Heart right ventricle (tissue), 16 donors: Measurements from ENCODE around the gene DCANP1. TPM values are rescaled to one million over a fixed set of nuclear protein-coding genes. Genes with fewer than 3 reads are reported as not detected.

ENCODE experiments used
- ATAC-seq, 8 donors: fragments of 200-7000 bp; cut with Tn5 transposase; one replicate each; pipeline ENCODE4 v1.9.1; 2020; ENCODE audit warnings: mild to moderate bottlenecking in 8 of 8, moderate library complexity in 8 of 8, moderate number of reproducible peaks in 1 of 8
- DNase-seq, 2 donors: peaks; one replicate each; pipeline ENCODE4 v3.0.0-alpha.2; 2020
- H3K27ac ChIP-seq, 10 donors: fragments of 200-600 bp; sonication (generic) in 2 of 10; one replicate each; pipeline versions ENCODE4 v1.5.0 to v1.8.0; 2020 to 2022; ENCODE audit warnings: mild to moderate bottlenecking in 3 of 10
- H3K27me3 ChIP-seq, 7 donors: fragments of 200-600 bp; one replicate each; pipeline ENCODE4 v1.8.0; 2021 to 2022; ENCODE audit warnings: mild to moderate bottlenecking in 2 of 7
- H3K36me3 ChIP-seq, 9 donors: fragments of 200-600 bp; sonication (generic) in 1 of 9; one replicate each; pipeline versions ENCODE4 v1.5.0 to v1.8.0; 2020 to 2022; ENCODE audit warnings: mild to moderate bottlenecking in 2 of 9
- H3K4me1 ChIP-seq, 9 donors: fragments of 200-600 bp; sonication (generic) in 1 of 9; one replicate each; pipeline versions ENCODE4 v1.5.0 to v1.8.0; 2020 to 2022; ENCODE audit warnings: mild to moderate bottlenecking in 4 of 9
- H3K4me3 ChIP-seq, 10 donors: fragments of 200-600 bp; sonication (generic) in 2 of 10; one replicate each; pipeline versions ENCODE4 v1.5.0 to v1.8.0; 2020 to 2022; ENCODE audit warnings: mild to moderate bottlenecking in 7 of 10, moderate library complexity in 2 of 10
- H3K9me3 ChIP-seq, 11 donors: fragments of 200-600 bp in 10 of 11; sonication (generic) in 2 of 11; one replicate each; pipeline versions ENCODE4 v1.5.0 to v1.8.0; 2013 to 2022; ENCODE audit warnings: mild to moderate bottlenecking in 2 of 11, control low read depth in 1 of 11, moderate library complexity in 1 of 11
- WGBS, 2 donors: extraction: QIAGEN DNeasy Blood & Tissue Kit; methylation state at CpG; one replicate each; pipeline ENCODE4 v1.1.7; 2013; ENCODE audit warnings: inconsistent platforms in 1 of 2; 5-methylcytosine and 5-hydroxymethylcytosine counted together
- intact Hi-C, 10 donors: fragments of 100-400 bp; cut with DNase I; formaldehyde crosslinking; loops; one replicate each; pipeline versions ENCODE4 v1.11.1 to v1.14.2; 2022
- polyA plus RNA-seq, 2 donors: library from polyadenylated mRNA; stranded (reverse); fragments of 200-250 nt; gene quantifications; one replicate each; pipeline ENCODE4 v1.2.3, GENCODE V29; 2013
- total RNA-seq, 10 donors: library from RNA; stranded (reverse); fragmentation: NEBNext Ultra II Directional in 3 of 10; extraction: Animal tissue kit (Norgen Biotek cat#: 25700) in 3 of 10; gene quantifications; one replicate each; pipeline versions ENCODE4 v1.2.1 to v1.2.4, GENCODE V29; 2021 to 2023
- TF ChIP-seq, protein P1 (sequence below), 9 donors: fragments of 200-600 bp; sonication (generic) in 2 of 9; IDR thresholded peaks; one replicate each; pipeline versions ENCODE4 v1.5.0 to v1.8.0; 2021 to 2022; ENCODE audit warnings: antibody characterized with exemption in 9 of 9, mild to moderate bottlenecking in 5 of 9, moderate library complexity in 1 of 9
- donor health status: Arrhythmogenic right ventricular cardiomyopathy.
- donor health status: ischemic (EF 13 %, LVEDD 7.1; RV severe dilation, severe dysfunction).
- donor health status: healthy with polysubstance abuse.
- donor health status: DM: no; HTN: yes; CAD: no.
- donor health status: DM: no; HTN: no; CAD: no.
- donor health status: ischemic (EF 25% LVEDD 6.9; RV normal size, moderate dysfunction).
- donor health status: ischemic (EF 25% LVEDD 5.7; RV mildly dilated, moderate dysfunction).
- donor health status: healthy.
- donor health status: DM: yes; HTN: yes; CAD: no.
- donor health status: Ischemic cardiomyopathy.
- donor health status: ischemic (EF 35%, LVEDD 5.7; RV mildly dilated, moderate dysfunction).
- donor health status: nonischemic (EF 11% LVEDD 7.7; RV severe dilation, severe dysfunction).
- donor health status: DM: yes; HTN: yes; CAD: no.
- donor health status: PGD.
- donor health status: ischemic (EF 29% LVEDD 5.4; RV normal size, mild dysfunction).
- donor health status: nonischemic (EF 23%, LVEDD 6.1; RV moderate dilation, normal function).

The DCANP1 gene
- total and polyA plus RNA-seq, 12 donors, result not detected

DNA sequence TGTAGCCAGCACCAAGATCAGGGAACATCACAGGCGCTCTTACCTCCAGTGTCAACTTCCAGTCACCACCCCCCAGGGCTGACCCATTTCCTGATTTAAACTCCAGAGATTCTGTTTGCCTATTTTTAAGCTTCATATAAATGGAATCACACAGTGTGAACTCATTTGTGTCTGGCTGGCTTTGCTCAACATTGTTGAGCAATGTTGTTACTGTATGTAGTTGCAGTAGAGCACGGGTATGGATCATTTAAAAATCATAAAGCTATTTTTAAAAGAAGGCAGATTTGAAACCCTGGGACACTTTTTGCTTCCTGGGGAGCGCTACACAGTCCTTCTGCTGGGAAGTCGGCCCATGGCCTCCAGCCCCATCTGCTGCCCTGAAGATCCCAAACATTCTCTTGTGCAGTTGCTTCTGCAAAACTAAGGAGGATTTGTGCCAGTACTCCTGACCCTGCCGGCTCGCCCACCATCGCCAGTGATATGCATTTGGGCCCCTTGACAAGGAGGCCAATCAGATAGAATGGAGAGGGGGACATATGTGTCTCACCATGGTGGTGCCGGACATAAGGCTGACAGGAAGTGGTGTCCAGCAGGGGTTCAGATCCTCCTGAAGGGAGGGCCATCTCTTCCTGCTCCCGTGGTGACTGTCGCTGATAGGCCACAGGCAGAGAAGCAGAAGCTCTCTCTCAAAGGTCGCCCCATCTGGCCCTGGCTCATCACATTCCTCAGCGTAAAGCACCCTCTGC is 13.3 kb downstream of the DCANP1 start:
- ATAC-seq (peak; percentile 9 to 52 (median 28)), DNase-seq (no peak)
- 49 to 52% methylated on average over 12 of the region's 12 CpGs for WGBS, 2 donors
- peak overlapping the region in 5 of 10 donors; percentile 37 to 70 (median 39) for H3K27ac ChIP-seq
- no peaks in the 10 kb centered on the region for H3K36me3 ChIP-seq
- no peak overlapping the region for H3K4me3 ChIP-seq
- H3K27me3 ChIP-seq, result no peaks in the 10 kb centered on the region
- peaks cover 0 to 3% (median under 1%) of the 10 kb centered on the region in 11 donors for H3K9me3 ChIP-seq
- peaks cover 3 to 69% (median 33%) of the 10 kb centered on the region in 9 donors for H3K4me1 ChIP-seq
- intact Hi-C loops, result no loop called here
- TF ChIP-seq, protein P1, sequence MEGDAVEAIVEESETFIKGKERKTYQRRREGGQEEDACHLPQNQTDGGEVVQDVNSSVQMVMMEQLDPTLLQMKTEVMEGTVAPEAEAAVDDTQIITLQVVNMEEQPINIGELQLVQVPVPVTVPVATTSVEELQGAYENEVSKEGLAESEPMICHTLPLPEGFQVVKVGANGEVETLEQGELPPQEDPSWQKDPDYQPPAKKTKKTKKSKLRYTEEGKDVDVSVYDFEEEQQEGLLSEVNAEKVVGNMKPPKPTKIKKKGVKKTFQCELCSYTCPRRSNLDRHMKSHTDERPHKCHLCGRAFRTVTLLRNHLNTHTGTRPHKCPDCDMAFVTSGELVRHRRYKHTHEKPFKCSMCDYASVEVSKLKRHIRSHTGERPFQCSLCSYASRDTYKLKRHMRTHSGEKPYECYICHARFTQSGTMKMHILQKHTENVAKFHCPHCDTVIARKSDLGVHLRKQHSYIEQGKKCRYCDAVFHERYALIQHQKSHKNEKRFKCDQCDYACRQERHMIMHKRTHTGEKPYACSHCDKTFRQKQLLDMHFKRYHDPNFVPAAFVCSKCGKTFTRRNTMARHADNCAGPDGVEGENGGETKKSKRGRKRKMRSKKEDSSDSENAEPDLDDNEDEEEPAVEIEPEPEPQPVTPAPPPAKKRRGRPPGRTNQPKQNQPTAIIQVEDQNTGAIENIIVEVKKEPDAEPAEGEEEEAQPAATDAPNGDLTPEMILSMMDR (IDR thresholded peaks at IDR 0.05), result no peak

DNA sequence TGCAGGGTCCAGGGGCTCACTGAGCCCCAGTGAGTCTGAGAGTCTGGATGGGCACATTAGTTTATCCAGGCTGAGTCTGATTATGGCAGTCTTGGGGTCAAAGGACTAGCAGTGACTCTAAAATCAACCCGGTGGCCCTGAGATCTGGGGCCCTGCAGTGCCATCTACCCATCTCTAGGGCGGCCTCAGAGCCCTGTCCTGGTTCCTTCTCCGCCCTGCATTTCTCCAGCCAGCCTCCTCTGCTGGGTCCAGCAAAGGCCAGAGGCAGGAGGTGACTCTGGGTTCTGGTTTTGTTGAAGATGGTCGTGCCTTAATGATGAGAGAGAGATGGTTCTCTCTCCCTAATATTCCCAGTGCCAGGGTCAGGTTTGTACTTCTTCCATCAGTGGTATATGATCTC is 15.0 kb downstream of the DCANP1 start:
- Histone ChIP-seq H3K9me3 (peaks cover 0 to 14% (median 7%) of the 10 kb centered on the region in 11 donors), H3K4me1 (peaks cover 3 to 55% (median 22%) of the 10 kb centered on the region in 9 donors), H3K27ac (no peak overlapping the region), H3K36me3 (no peaks in the 10 kb centered on the region), H3K27me3 (no peaks in the 10 kb centered on the region), H3K4me3 (no peak overlapping the region)
- DNase-seq, result no peak
- no peak for ATAC-seq
- WGBS, 2 donors, result 89 to 90% methylated on average over 4 of the region's 4 CpGs
- TF ChIP-seq, protein P1 (IDR thresholded peaks at IDR 0.05), result no peak
- intact Hi-C loops, result no loop called here

DNA sequence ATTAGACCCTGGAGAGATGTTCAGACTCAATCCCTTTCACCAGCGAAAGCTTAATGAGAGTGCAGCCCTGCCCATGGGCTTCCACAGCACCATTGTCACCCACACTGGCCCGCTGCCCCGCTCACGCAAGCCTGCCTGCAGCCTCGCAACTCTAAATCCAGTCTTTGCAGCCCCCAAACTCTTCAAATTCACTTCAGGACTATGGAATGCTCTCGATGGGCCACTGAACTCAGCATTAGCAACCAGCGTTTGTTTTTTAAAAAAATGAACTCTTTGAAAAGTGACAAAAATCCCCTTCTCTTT is 17.1 kb downstream of the DCANP1 start:
- no peaks in the 10 kb centered on the region for H3K36me3 ChIP-seq
- 80 to 81% methylated on average over 7 of the region's 7 CpGs for WGBS, 2 donors
- no peak overlapping the region for H3K4me3 ChIP-seq
- H3K27me3 ChIP-seq, result no peaks in the 10 kb centered on the region
- ATAC-seq (no peak), DNase-seq (no peak)
- H3K27ac ChIP-seq, result peak overlapping the region in 1 of 10 donors; percentile 20
- H3K9me3 ChIP-seq, result peaks cover 0 to 14% (median 7%) of the 10 kb centered on the region in 11 donors
- TF ChIP-seq, protein P1 (IDR thresholded peaks at IDR 0.05), result no peak
- peaks cover 3 to 59% (median 22%) of the 10 kb centered on the region in 9 donors for H3K4me1 ChIP-seq
- intact Hi-C loops, result no loop called here

DNA sequence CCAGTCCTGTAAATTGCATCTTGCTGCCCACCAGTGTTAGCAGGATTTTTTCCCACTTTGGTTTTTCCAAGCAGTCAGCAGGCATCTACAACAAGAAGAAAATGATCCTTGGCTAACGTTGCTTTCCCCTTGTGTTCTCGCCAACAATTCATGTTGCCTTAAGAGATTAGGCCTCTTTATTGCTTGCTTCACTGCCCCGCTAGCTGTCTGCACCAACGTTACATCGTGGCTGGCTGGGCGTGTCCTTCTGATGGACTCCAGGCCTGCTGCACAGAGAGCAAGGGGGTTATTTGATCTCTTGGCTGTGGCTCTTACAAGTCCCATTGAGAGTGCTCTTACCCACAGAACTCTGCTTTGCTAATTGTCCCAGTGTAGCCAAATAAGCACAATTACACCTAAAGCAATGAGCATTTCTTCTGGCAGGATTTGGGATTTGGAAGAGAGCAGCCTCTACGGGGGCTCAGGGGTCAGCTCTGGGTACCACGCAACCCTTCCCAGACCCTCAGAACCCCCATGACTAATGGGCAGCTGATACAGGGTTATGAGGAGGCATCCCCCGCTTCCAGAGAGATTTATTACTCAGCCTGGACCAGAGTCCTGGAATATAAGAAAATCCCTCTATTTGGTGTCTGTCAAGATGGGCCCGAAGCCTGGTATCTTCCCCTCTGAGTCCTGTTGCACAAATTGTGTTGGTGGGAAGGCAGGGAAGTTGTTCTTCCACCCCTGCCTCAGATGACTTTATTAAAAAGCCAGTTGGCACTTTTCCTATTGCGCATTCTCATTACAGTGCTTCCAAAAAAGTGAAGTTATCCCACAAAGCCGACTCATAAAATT is 17.6 kb downstream of the DCANP1 start:
- ATAC-seq (peak; percentile 82 to 93 (median 87)), DNase-seq (peak; percentile 67 to 76)
- Histone ChIP-seq H3K4me3 (no peak overlapping the region), H3K4me1 (peaks cover 3 to 59% (median 20%) of the 10 kb centered on the region in 9 donors), H3K9me3 (peaks cover 0 to 14% (median 7%) of the 10 kb centered on the region in 11 donors), H3K27ac (peak overlapping the region in 7 of 10 donors; percentile 9 to 52 (median 15)), H3K27me3 (no peaks in the 10 kb centered on the region), H3K36me3 (no peaks in the 10 kb centered on the region)
- intact Hi-C loops, result loop anchor here in 5 of 10 donors (5.0 to 10.0 kb wide), 4 partner anchors 72 to 185 kb away; no protein-coding TSS in a partner anchor
- TF ChIP-seq, protein P1 (IDR thresholded peaks at IDR 0.05), result no peak
- WGBS, 2 donors, result 37 to 47% methylated on average over 12 of the region's 12 CpGs
